Stimulated activated CD8-positive, alpha-beta memory T cell treated with anti-CD3 and anti-CD28 coated beads, Interleukin-12 subunit alpha, Interleukin-12 subunit beta, amount 100 ng/mL, for 24 hours (primary cell): ENCODE measurements around the gene DLEC1.

Source experiments
- DNase-seq: peaks from one replicate; pipeline ENCODE4 v3.0.0-alpha.2; 2020; ENCODE audit errors: extremely low read depth

DLEC1 gene, protein sequence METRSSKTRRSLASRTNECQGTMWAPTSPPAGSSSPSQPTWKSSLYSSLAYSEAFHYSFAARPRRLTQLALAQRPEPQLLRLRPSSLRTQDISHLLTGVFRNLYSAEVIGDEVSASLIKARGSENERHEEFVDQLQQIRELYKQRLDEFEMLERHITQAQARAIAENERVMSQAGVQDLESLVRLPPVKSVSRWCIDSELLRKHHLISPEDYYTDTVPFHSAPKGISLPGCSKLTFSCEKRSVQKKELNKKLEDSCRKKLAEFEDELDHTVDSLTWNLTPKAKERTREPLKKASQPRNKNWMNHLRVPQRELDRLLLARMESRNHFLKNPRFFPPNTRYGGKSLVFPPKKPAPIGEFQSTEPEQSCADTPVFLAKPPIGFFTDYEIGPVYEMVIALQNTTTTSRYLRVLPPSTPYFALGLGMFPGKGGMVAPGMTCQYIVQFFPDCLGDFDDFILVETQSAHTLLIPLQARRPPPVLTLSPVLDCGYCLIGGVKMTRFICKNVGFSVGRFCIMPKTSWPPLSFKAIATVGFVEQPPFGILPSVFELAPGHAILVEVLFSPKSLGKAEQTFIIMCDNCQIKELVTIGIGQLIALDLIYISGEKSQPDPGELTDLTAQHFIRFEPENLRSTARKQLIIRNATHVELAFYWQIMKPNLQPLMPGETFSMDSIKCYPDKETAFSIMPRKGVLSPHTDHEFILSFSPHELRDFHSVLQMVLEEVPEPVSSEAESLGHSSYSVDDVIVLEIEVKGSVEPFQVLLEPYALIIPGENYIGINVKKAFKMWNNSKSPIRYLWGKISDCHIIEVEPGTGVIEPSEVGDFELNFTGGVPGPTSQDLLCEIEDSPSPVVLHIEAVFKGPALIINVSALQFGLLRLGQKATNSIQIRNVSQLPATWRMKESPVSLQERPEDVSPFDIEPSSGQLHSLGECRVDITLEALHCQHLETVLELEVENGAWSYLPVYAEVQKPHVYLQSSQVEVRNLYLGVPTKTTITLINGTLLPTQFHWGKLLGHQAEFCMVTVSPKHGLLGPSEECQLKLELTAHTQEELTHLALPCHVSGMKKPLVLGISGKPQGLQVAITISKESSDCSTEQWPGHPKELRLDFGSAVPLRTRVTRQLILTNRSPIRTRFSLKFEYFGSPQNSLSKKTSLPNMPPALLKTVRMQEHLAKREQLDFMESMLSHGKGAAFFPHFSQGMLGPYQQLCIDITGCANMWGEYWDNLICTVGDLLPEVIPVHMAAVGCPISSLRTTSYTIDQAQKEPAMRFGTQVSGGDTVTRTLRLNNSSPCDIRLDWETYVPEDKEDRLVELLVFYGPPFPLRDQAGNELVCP (N-terminal part only)

DNA sequence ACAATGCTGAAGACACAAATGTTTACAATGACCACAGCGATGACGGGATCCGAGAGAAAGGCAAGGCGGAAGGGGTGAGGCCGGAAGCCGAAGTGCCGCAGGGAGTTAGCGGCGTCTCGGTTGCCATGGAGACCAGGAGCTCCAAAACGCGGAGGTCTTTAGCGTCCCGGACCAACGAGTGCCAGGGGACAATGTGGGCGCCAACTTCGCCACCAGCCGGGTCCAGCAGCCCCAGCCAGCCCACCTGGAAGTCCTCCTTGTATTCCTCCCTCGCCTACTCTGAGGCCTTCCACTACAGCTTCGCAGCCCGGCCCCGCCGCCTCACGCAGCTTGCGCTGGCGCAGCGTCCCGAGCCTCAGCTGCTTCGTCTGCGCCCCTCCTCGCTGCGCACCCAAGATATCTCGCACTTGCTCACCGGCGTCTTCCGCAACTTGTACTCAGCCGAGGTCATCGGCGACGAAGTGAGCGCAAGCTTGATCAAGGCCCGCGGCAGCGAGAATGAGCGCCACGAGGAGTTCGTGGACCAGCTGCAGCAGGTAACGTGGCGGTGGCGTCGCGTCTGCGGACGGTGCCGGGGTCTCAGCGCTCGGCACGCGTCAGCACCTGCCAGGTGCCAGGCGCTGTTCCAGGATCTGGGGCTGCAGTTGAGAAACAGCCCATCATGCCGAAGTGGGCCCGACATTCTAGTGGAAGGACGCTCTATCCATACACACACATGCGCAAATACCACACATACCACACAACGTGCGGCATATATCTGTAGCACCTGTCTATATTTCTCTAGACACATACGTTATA, at the start of gene DLEC1:
TSS of gene DLEC1 (plus strand) at position 108 of the 798 bp plus-strand sequence. CDS start at position 126, 18 bp downstream.
- DNase-seq: peak; percentile 65

DNA sequence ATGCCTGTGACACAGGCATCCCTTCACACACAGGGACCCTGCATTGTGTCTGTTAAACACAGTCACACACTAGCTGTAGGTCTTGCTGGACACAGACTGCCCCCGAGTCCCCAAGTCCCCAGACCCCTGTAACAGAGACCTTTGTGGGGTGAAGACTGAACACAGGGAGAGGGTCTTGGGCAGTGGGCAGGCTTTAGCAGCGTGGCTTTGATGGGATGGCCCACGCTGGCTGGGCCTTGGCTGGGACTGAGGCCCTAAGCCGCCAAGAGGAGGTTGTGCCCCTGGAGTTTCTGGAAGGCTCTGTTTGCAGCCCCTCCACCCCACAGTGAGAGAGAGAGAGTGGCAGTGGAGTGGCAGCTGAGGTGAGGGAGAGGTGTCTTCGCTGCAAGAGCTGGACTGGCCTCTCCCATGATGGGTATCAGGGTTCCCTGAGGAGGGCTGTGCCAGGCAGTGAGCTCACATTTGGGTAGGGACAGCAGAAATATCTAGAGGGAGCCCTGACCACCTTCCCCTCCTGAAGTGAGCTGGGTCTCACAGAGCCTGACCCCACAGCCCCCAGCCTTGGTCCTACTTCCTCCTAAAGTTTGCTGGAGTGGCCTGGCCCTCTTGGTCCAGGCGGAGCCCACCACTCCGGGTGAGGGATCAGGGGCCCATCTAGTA, 49.1 kb upstream of the DLEC1 start:
- DNase-seq: no peak

DNA sequence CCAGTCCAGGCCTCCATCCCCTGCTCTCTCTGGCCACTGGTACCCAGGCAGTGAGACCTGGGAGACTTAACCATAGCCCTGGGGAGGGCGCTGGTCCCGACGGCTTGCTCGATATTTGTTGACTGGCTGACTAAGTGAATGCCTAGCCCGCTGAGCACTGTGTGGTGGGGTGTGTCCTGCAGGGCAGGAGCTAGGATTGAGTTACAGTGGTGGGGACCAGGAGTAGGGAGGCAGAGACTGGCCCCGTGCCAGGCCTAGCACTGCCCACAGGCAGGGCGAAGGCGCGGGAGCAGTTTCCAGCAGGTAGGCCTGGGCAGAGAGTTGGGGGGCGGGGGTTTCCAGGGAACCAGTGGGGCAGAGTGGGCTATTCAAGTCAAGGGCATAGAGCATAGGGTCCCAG, 48.5 kb upstream of the DLEC1 start, which contains the start of gene VILL:
TSS of gene VILL (plus strand) at position 260 of the 400 bp plus-strand sequence. CDS start 2,887 bp downstream, outside the sequence.
- DNase-seq: no peak

DNA sequence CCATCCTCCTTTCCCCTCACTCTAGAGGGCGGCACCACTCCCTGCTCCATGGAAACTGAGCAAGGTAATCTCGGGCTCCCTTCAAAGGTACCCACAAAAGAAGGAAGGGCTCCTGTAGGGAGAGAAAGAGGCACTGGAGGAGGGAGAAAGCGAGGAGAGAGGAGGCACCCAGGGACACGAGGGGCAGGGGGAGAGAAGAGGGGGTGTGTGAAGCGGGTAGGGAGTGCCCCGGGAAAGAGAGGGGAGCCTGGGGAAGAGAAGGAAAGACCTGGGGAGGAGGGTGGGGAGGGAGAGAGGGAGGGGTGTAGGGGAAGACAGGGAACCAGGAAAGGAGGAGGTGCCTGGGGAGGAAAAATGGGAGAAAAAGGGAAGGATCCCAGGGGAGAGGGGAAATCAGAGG, 47.9 kb upstream of the DLEC1 start:
- DNase-seq: no peak

DNA sequence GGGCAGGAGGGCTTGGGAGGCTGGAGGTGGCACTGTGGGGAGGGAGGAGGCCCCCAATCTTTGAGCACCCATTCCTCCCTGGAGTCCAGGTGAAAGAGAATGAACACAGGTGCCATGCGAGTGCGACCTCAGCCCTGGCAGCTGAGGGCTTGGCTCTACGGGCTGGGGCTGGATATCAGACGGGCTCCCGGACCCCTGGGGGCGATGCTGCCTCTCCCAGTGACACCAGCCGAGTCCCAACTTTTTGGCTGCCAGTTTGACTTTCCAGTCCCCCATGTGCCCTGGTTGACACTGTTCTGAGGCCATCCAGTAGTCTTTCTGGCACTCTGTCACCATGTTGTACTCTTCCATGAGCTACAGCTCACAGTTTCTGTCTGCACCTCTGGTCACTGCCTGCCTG, 47.2 kb upstream of the DLEC1 start:
- DNase-seq: no peak

DNA sequence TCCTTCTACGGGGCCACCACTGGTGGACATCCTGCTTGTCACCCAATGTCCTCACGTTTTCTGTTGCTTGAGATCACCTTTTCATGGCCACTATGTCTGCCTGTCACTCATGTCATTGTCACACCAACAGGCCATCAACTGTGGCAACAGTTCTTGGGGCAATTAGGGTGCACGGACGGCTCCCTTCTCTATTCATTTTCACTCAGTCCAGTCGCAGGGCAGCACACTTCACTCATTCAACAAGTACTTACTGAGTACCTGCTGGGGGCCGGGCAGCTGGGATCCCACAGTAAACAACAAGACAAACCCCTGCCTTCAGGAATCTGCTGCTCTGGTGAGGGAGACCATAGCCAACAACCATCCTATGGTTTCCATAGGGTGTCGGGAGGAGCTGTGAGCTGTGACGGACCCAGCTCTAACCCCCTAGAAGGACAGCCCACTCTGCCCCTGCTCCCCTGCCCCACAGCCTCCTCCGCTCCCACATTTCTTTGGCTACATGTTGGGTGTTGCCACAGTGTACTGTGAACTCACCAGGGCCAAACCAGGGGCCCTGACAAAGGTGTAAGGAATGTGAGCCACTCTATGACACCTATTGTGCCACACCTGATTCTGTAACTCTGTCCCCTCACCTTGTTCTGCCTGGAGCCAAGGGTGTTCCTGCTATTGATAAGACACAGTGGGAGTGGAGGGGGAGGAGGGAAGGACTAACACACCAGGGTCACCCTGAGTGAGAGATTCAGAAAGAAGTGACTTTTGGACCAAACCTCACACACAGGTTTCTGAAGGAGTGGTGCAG, 46.5 kb upstream of the DLEC1 start:
- no peak for DNase-seq

DNA sequence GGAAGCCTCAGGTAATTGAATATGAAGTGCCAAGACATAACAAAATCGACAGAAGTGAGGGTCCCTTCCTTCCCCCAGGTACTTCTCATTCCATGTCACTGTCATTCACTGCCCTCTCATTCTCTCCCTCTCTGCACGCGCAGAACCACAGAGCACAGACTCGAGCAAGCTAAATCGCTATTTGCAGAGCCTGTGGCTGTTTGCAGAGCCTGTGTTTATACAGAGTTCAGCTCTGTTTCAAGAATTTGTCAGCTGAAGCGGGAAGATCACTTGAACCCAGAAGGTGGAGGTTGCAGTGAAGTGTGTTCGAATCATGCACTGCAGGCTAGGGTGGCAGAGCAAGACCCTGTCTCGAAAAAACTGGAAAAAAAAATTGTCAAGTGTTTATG, 45.9 kb upstream of the DLEC1 start:
- no peak for DNase-seq

DNA sequence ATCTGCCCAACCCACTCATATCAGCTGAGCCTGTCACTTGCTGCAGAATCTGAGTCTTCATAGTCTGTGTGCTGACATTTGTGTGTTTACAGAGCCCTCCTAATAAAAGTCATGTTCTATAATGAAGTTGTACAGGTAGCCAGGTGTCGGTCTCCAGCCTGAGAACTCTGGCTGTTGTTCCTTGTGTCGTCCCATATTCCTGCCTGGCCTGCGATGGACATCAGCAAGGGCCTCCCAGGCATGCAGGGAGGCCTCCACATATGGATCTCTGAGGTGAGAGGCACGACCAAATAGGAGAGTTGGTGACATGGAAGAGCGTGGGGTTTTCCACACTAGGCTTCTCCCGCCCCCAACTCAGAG, 45.6 kb upstream of the DLEC1 start:
- DNase-seq: no peak

DNA sequence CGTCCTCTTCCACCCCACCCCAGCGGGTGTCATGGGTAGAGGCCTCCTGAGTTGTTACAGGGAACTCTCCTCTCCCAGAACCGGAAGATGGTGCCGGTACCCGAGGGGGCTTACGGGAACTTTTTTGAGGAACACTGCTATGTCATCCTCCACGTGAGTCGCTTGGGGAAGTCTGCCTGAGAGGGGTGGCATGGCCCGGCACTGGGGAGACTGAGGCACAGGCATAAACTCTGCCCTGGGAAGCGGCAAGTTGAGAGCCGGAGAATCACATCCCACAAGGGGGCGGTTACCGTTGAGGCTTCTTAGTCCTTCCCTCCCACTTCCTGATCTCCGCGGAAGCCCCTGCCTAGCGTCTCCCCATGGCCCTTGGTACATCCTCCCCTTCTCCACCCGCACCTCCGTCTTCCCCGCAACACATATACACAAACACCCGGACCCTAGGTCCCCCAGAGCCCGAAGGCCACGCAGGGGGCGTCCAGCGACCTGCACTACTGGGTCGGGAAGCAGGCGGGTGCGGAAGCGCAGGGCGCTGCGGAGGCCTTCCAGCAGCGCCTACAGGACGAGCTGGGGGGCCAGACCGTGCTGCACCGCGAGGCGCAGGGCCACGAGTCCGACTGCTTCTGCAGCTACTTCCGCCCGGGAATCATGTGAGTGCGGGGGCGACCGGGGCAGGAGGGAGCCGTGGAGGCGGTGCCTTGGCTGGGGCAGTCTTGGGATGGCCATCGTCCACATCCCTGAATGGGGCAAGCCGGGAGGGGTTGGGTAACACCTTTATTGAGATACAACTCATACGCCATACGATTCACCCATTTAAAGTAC, 45.0 kb upstream of the DLEC1 start:
- peak; percentile 45 for DNase-seq

DNA sequence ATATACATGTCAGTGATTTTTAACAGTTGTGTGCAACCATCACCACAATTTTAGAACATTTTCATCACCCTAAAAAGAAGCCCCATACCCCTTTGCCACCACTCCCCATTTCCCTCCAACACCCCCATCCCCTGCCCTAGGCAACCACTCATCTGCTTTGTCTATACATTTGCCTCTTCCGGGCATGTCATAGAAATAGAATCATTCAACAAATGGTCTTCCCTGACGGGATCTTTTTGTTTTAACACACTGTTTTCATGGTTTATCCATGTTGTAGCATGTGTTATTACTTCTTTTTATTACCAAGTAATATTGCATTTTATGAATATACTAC, 44.4 kb upstream of the DLEC1 start:
- no peak for DNase-seq

DNA sequence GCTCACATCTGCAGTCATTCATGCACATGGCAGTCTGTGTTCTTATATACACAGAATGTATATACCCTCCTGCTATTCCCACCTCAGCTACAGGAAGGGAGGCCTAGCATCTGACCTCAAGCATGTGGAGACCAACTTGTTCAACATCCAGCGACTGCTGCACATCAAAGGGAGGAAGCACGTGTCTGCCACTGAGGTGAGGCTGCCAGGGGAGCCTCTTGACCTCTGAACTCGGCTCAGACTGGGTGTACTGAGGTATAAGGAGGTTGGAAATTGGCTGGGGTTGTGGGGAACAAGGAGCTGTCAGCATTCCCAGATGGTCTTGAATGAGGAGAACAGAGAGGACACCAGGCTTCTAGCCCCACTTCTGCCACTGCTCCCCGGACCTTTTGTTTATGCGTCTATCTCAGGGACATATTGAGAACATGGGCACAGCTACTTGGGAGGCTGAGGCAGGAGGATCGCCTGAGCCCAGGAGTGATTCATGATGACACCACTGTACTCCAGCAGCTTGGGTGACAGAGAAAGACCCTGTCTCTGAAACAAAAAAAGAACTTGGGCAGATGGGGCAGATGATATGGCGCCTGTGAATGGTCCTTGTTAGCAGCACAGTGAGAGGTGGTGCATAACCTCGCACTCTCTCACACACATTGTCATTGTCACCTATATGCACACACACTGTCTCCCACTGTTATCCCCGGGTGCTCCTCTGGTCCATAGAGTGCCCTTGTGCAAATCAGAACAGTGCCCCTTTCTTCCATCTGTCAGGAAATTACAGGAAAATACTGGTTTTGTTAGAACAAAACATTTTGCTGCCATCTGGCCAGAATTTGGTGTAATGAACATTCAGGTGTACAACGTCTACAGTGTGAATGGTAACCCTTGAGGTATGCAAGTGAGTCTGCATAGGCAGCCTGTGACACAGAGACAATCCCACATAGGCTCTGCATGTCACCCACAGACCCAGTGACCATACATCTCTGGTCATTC, 43.1 kb upstream of the DLEC1 start:
- DNase-seq: no peak

DNA sequence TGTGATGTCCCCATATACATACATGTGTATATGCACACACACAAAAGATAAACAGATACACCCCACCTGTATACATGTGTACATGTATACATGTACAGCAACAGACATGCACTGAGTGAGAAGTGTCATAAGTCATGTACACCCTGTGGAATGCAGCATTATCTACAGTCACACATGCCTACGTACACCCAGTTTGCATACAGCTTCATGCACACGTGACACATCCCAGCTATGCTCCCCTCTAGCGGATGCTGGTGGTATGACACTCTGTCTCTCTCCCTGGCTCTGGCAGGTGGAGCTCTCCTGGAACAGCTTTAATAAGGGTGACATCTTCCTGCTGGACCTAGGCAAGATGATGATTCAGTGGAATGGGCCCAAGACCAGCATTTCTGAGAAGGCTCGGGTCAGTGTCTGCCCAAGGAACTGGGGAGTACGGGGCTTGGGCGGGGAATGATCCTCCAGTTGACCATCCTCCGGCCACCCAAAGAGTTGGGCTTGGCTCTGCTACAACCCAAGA, 42.2 kb upstream of the DLEC1 start:
- DNase-seq: peak; percentile 49

DNA sequence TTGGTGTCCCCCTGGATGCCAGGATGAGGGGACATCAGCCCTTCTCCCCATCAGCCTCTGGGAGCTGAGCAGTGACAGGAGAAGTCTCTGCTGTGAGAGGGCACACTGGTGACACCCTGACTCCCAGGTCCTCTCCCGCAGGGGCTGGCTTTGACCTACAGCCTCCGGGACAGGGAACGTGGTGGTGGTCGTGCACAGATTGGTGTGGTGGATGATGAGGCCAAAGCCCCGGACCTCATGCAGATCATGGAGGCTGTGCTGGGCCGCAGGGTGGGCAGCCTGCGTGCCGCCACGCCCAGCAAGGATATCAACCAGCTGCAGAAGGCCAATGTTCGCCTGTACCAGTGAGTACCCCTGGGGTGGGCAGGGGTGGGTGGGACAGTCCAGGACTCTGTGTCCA, 41.7 kb upstream of the DLEC1 start:
- DNase-seq: no peak

DNA sequence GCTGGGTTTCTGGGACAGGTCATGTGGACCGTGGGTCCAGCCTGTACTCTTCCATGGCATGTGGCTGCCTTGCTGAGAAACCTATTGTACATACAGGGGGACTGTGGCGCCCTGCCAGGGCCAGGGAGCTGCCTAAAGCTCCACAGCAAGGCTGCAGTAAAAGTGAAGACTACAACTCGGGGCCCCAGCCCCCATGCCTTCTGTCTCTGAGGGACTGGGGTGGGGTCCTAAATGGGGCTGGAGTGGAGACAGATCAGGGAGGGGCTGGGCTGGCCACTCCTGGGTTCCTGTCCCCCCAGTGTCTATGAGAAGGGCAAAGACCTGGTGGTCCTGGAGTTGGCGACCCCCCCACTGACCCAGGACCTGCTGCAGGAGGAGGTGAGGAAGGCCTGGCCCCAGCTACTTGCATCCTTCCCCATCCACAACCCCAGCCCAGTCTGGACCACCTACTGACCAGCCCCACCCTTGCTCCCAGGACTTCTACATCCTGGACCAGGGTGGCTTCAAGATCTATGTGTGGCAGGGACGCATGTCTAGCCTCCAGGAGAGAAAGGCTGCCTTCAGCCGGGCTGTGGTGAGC, 41.1 kb upstream of the DLEC1 start:
- no peak for DNase-seq

DNA sequence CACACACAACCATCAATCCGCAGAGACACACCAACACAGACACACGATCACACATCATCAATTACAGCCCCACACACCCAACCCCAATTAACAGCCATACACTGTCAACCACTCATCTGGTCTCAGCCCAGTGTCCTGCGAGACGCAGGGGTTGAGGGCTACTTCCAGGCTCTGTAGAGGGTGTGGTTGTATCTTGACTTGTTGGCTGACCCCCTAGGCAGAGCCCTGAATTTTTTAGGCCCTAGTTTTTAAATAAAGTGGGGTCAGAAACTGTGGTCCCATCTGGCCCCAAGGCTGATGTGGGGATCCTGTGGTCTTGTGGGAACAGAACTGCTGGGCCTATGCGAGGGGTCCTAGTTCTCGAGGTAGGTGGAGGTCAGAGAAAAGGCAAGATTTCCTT, 39.2 kb upstream of the DLEC1 start:
- DNase-seq: no peak

DNA sequence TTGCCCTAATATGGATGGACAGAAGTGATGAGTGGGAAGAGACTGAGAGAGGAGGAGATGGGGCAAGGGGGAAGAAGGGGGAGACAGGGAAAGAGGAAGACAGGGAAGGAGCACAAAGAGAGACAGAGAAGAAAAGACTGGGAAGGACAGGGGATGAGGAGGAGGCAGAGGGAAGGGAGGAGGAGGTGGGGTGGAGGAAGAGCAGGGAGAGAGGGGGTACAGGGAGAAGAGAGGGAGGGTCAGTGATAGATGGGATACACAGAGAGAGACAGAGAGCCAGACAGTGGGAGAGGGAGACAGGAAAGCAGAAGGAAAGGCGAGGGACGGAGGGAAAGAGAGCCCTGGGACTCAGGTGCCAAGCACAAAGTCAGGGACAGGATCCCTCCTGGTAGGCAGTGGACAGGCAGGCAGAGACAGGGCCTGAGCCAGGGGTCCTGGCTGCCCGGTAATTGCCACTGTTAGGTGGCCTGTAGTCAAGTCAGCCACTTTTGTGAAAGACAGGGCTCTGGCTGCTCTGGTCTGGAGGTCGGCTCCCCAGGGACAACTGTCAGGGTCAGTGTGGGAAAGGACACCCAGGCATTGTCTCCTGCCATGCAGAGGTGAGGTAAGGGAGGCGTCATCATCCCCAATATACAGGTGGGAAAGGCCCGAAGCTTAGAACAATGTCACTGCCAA, 38.6 kb upstream of the DLEC1 start:
- DNase-seq: no peak
